Kidney (tissue), 14 donors: ENCODE results near the gene NAV3. TPM values are rescaled to one million over a fixed set of nuclear protein-coding genes. Genes with fewer than 3 reads are reported as not detected.
A peak's percentile ranks its signal among the peaks of the same experiment; 100 is the strongest.

ENCODE experiments used
- DNase-seq, 5 donors: peaks; one replicate each; pipeline ENCODE4 v3.0.0-alpha.2; 2013 to 2020
- FAIRE-seq: peaks from 2 replicates; lab custom pipeline; 2012; peaks lifted over from hg19 to GRCh38; lab: Jason Lieb, UNC
- H3K27ac ChIP-seq, 2 donors: one replicate each; pipeline ENCODE4 v1.7.0; 2013; ENCODE audit warnings: low read depth in 2 of 2, low read length in 2 of 2, inconsistent platforms in 1 of 2
- H3K27me3 ChIP-seq: one replicate; pipeline ENCODE4 v1.7.1; 2013; ENCODE audit warnings: low read length, inconsistent platforms; ENCODE audit not compliant: control insufficient read depth, insufficient read depth
- H3K36me3 ChIP-seq, 3 donors: one replicate each; pipeline versions ENCODE4 v1.7.0 to v1.7.1; 2013; ENCODE audit warnings: low read length in 3 of 3, control low read depth in 1 of 3, inconsistent platforms in 1 of 3; ENCODE audit not compliant: insufficient read depth in 3 of 3, control insufficient read depth in 2 of 3
- H3K4me1 ChIP-seq, 3 donors: one replicate each; pipeline versions ENCODE4 v1.7.0 to v1.7.1; 2013; ENCODE audit warnings: low read length in 3 of 3, inconsistent platforms in 1 of 3, low read depth in 1 of 3; ENCODE audit not compliant: control insufficient read depth in 2 of 3, insufficient read depth in 2 of 3
- H3K4me3 ChIP-seq, 3 donors: one replicate each; pipeline versions ENCODE4 v1.7.0 to v1.8.1; 2013; ENCODE audit warnings: low read length in 3 of 3, control low read depth in 1 of 3, inconsistent platforms in 1 of 3
- H3K9ac ChIP-seq, 3 donors: one replicate each; pipeline versions ENCODE4 v1.7.0 to v1.7.1; 2013; ENCODE audit warnings: low read length in 3 of 3, control low read depth in 1 of 3, inconsistent platforms in 1 of 3
- H3K9me3 ChIP-seq, 3 donors: one replicate each; pipeline versions ENCODE4 v1.7.0 to v1.7.1; 2013; ENCODE audit warnings: low read length in 3 of 3, control low read depth in 1 of 3, inconsistent platforms in 1 of 3; ENCODE audit not compliant: control insufficient read depth in 2 of 3, insufficient read depth in 1 of 3
- intact Hi-C: fragments of 100-400 bp; cut with DNase I; formaldehyde crosslinking; loops from one replicate; pipeline ENCODE4 v1.11.1; 2022
- polyA plus RNA-seq: library from polyadenylated mRNA; stranded (reverse); fragments of 350-450 nt; fragmentation: Illumina TruSeq; extraction: RNeasy Lipid Tissue Mini Kit (QIAGEN cat#74804); gene quantifications from one replicate; pipeline ENCODE4 v1.2.3, GENCODE V29; 2014; ENCODE audit warnings: low read depth, low replicate concordance; ENCODE audit not compliant: insufficient read depth
- total RNA-seq: library from RNA; stranded (reverse); fragmentation: NEBNext Ultra II Directional; extraction: Animal tissue kit (Norgen Biotek cat#: 25700); gene quantifications from one replicate; pipeline ENCODE4 v1.2.1, GENCODE V29; 2021
- TF ChIP-seq, protein P1 (sequence below): IDR thresholded peaks from 3 replicates; pipeline ENCODE4 v1.5.1; 2012; ENCODE audit warnings: mild to moderate bottlenecking, moderate library complexity, borderline replicate concordance; ENCODE audit not compliant: insufficient read depth; ENCODE audit errors: extremely low read depth
- donor health status: control.
- donor health status: control.
- donor health status: control.
- donor health status: control.
- donor health status: control.
- donor health status: DM: yes; HTN: yes; CAD: no.
- donor health status: Normal renal cell carcinoma (clear cell type).

The NAV3 gene
- total and polyA plus RNA-seq, 2 donors from 2014 or later: 0.34 to 4.5 TPM

GRCh38 chr12:77837876-77838291, 7.2 kb downstream of the NAV3 start:
- intact Hi-C loops: no loop called here

DNA sequence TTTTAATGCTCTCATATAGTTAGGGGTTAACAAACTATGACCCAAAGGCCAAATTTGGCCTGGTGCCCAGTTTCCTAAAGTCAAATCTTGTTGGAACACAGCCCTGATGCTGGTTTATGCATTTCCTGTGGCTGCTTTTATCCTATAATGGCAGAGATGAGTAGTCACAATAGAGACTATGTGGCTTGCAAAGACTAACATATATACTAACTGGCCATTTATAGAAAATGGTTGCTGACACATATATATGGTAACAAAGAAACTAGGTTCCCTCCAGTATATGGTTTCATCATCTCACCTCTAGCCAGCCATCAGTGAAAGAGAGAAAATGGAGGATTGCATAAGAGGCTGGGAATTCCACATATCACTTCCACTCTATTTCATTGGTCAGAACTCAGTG, 10.8 kb downstream of the NAV3 start:
- Histone ChIP-seq H3K9me3 (no peaks in the 10 kb centered on the region), H3K9ac (no peak overlapping the region), H3K27me3 (no peaks in the 10 kb centered on the region), H3K4me1 (no peaks in the 10 kb centered on the region), H3K27ac (no peak overlapping the region), H3K36me3 (no peaks in the 10 kb centered on the region), H3K4me3 (no peak overlapping the region)
- DNase-seq (no peak), FAIRE-seq (no peak)
- TF ChIP-seq, protein P1, sequence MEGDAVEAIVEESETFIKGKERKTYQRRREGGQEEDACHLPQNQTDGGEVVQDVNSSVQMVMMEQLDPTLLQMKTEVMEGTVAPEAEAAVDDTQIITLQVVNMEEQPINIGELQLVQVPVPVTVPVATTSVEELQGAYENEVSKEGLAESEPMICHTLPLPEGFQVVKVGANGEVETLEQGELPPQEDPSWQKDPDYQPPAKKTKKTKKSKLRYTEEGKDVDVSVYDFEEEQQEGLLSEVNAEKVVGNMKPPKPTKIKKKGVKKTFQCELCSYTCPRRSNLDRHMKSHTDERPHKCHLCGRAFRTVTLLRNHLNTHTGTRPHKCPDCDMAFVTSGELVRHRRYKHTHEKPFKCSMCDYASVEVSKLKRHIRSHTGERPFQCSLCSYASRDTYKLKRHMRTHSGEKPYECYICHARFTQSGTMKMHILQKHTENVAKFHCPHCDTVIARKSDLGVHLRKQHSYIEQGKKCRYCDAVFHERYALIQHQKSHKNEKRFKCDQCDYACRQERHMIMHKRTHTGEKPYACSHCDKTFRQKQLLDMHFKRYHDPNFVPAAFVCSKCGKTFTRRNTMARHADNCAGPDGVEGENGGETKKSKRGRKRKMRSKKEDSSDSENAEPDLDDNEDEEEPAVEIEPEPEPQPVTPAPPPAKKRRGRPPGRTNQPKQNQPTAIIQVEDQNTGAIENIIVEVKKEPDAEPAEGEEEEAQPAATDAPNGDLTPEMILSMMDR: no peak
- intact Hi-C loops: no loop called here

More at GRCh38 chr12:77837876-77838291, 7.2 kb downstream of the NAV3 start:
- Histone ChIP-seq H3K4me1 (no peaks in the 10 kb centered on the region), H3K27me3 (no peaks in the 10 kb centered on the region), H3K9me3 (no peaks in the 10 kb centered on the region), H3K27ac (no peak overlapping the region), H3K9ac (no peak overlapping the region), H3K36me3 (no peaks in the 10 kb centered on the region), H3K4me3 (no peak overlapping the region)
- FAIRE-seq (no peak), DNase-seq (peak in 2 of 5 donors; percentile 21 to 54)
- TF ChIP-seq, protein P1: no peak

DNA sequence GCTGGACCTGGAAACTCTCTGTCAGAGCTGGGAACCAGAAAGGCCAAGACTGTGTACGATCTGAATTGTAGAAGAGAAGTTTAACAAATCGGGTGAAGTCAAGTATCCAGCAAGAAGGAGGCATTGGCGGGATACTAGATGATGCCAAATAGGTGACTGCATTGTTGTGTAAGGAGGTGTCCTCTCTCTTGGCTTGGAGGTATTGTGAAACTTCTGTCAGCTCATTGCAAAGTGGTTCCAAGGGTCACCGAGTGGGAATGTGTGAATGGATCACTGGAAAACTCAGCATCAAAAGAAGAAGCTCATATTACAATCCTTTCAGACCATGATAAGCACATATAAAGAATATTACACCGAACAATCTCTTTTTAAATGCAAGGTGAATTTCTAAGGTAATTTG, 11.7 kb downstream of the NAV3 start:
- no peaks in the 10 kb centered on the region for H3K4me1 ChIP-seq
- DNase-seq (no peak), FAIRE-seq (no peak)
- no peaks in the 10 kb centered on the region for H3K9me3 ChIP-seq
- no peak overlapping the region for H3K9ac ChIP-seq
- H3K27me3 ChIP-seq: no peaks in the 10 kb centered on the region
- intact Hi-C loops: no loop called here
- H3K27ac ChIP-seq: no peak overlapping the region
- TF ChIP-seq, protein P1: no peak
- H3K36me3 ChIP-seq: no peaks in the 10 kb centered on the region
- H3K4me3 ChIP-seq: no peak overlapping the region

DNA sequence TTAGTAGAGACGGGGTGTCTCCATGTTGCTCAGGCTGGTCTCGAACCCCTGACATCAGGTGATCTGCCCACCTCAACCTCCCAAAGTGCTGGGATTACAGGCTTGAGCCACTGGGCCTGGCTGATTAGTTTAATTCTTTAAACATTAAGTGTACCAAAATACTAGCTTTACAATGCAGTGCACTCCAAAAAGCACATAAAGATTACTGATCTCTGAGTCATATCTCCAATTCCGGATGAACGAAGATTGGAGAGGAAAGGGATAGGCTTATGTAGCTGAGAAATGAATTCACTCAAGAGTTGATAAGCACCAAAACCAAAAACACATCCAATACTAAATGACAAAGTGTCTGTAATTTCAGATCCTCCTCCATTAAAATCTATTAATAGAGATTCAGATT, 15.1 kb downstream of the NAV3 start:
- Histone ChIP-seq H3K27me3 (no peaks in the 10 kb centered on the region), H3K27ac (no peak overlapping the region), H3K36me3 (no peaks in the 10 kb centered on the region), H3K9ac (no peak overlapping the region), H3K9me3 (no peaks in the 10 kb centered on the region), H3K4me1 (peaks cover 0 to 8% (median 0%) of the 10 kb centered on the region in 3 donors), H3K4me3 (no peak overlapping the region)
- DNase-seq (no peak), FAIRE-seq (no peak)
- intact Hi-C loops: no loop called here
- TF ChIP-seq, protein P1: no peak
